Nucleus accumbens (tissue), 56 donors: ENCODE data around the gene MCOLN2.
"Not testable (repeated sequence)": the region's sequence is repeated elsewhere in the genome, so short reads cannot be mapped to it uniquely, and the experiment has no call there.

Source experiments
- DNase-seq, 56 donors: peaks; one replicate each; lab custom pipeline; 2025; lab: John Stamatoyannopoulos, UW

The MCOLN2 gene

DNA sequence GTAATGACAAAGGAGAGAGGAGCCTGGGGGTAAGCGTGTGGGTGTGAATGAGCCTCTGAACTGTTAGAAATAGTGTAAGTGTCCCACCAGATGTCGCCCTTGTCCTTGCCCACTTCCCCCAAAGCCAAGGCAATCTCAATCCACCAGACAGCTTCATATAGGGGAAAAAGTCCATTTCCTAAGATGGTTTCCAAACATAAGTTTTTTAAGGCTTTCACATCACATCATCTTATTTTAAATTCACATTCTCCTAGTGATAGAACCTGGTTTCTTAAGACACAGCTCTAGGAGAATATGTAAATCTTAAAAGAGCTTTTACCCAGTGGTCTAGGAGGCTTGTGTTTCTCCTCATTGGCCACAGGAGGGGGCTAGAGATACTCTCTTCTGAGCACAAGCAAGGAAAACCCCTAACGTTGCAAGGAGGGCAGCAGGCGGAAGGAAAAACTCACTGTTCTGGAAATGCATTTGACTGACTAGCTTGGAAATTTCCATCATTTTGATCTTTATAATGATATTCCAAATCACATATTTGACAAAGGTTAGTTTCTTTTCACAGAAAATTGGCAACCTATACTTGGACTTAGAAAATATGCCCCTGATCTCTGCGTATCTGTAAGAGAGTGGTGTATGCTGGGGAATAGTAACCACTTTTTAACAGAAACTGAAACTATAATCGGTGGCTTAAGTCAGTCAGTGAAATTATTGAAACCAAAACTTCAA, 52.0 kb downstream of the MCOLN2 start:
- DNase-seq = peak in 43 of 56 donors; percentile 5 to 75 (median 40)

DNA sequence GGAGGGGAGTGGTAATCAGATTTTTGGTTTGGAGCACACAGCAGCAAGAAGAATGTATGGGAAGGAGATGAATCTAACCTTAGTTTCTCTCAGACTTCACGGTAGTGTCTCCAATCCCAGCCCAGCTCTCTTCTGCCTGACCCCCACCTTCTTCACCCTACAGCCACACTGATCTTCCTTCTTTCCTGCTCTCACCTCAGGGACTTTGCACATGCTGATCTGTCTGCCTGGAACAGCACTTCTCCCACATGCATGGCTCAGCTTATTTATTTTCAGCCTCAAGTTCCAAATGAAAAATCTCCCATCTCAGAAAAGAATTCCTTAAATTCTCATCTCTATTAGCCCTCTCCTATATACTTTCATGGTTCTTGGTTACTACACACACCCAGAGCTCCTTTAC, 55.1 kb downstream of the MCOLN2 start:
- DNase-seq = no peak

DNA sequence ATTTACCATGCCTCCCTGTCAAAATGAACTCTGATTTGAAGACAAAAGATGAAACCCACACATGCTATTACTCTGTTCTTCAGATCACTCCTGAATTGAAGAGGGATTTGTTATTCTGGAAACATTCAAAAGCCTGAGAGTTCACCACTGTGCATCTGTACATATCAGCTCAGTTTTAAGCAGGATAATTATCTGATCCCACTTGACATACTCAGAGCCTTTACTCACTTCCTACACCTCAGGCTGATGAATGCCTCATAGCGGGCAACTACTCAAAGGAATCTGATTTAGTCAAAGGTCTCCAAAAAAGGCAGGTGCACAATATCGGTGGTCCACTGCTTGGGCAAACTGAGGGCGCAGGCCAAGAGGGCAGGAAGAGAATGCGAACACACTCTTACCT, 56.4 kb downstream of the MCOLN2 start:
- peak in 10 of 56 donors; percentile 13 to 43 (median 30) for DNase-seq

DNA sequence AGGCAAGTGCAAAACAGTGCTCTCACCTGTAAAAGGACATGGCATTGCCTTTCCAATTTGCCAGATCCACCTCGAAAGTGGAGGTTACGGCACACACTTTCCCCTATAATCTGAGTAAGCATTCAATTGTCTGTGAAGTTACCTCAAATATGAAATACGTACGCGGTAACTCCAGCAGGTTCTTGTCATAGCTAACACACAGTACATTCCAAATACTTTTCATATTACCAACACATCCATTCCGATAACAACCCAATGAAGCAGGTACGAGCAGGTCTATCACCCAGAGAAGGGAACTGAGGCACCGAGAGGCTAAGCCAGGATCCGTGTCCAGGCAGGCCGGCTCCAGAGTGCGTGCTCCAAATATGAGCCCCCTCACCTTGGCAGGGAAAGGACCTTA, 57.2 kb downstream of the MCOLN2 start:
- DNase-seq = no peak

DNA sequence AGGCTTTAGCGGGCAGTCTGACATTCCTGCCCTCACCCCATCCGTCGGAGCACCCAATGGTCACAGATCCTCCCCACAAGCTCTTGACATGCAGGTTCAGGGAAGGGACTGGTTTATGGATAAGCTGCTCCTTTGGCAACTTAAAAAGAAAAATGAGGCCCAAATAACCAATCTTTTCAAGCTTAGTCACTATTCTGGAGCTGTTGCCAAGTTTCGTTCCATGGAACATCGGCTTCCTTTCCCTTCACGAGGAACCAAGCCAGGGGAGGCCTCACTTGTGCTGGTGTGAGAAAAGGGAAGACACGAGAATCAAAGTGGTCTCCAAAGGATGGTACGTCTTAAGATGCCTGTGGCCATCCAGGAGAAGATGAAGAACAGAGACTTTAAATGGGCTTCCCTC, 57.8 kb downstream of the MCOLN2 start:
- no peak for DNase-seq

DNA sequence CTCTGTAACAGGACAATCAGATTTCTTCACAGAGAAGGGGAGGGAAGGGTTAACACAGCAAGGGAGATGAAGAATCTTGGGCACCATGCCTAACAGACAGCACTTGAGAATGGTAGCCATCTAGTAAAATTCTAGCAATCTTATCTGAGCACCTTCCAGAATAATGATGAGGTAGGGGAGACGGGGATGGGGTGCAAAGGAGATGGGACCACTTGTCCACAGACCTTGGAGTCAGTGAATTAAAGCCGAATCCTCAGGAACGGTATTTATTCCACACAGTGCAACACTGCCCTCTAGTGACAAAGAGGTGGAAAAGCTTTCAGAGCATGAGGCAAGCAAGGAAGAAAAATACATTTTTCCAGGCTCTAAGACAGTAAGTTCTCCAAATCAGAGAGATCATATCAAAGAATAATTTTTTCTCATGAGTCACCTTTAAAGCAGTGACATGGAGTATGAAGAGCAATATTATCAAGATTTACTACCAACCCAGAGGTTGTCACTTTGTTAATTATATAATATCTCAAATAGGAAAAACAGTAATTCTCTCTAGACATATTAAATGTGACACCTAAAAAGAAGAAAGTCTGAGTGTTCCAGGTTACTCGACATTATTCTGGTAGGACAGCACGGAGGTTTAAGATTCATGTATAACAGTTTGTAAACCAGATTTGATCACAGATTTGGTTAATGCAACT, 60.6 kb downstream of the MCOLN2 start:
- peak in 30 of 56 donors; percentile 1 to 59 (median 17) for DNase-seq

DNA sequence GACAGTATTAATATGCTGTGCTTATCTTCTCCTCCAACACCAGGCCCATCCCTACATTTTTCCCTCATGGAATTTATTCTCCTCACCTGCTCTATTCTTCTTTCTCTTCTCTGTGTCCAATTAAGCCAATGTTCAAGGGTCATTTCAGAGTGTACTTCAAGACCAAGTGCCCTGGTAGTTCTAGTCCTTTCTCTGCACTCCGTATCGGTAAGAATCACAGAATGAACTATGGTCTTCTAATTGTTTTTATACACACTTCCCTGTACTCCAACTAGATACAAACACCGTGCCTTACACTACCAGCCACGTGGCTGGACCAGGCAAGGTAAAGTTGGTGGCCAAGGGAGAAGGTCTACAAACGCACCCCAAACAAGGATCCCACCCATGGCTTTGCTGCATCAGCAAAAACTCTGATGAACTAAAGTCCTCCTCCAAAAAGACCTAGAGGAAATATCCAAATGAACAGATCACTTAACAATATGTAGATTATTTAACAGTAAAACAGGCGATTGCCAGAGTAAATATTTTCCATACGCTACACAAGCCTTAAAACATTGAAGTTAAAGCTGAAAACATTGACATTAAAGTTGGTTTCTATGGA, 63.8 kb downstream of the MCOLN2 start:
- no peak for DNase-seq

DNA sequence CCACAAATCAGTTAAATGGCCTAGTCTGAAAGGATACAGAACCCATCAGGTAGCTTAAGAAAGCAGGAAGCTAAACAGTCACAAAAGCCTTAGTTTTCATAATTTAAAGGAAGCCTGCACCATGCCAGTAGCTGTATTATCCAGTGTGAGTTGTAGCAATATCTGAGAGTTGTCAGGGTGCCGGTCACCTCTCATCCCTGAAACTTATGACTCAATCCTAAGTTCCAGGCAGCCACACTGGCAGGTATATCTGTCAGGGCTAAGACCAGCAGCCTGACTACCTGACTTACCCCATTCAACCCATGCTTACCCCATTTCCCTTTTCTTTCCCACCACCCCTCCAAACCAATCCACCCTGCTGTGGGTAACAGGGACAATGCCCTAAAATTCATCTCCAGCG, 66.1 kb downstream of the MCOLN2 start:
- DNase-seq = no peak

DNA sequence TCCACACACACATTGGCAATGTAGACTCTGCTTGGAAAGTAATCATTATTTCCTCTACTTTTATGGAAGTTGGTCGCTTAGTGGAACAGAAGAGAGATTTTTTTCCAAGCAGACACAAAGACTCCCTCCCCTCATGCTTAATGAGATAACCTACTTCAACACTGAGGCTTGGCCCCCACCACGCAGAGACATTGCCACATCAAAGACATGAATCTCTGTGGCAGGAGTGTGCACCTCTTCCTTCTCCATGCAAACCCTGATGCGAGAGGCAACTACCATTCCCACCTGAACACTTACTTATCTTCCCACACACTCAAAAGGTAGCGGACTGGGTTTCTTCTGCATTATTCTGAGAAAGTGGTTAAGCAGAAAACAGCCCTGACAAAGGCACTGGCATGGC, 66.6 kb downstream of the MCOLN2 start:
- DNase-seq = no peak

DNA sequence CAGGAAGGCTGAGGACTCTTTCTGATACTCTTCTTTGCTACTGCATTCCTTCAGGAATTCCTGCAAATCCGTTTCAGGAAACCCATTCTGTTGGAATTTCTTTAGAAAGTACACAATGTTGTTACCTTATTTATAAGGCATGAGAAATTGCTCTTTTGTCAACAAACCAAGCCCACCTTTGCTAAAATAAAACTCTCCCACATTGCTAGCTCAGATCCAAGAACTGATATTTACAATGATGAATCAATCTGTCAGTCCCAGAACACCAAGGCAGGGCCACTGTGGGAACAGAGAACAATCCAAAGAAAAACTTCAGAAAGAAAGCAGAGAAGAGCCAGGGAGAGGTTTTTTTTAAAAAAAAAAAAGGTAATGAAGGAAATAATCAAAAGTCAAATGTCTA, 67.3 kb downstream of the MCOLN2 start:
- DNase-seq = no peak

DNA sequence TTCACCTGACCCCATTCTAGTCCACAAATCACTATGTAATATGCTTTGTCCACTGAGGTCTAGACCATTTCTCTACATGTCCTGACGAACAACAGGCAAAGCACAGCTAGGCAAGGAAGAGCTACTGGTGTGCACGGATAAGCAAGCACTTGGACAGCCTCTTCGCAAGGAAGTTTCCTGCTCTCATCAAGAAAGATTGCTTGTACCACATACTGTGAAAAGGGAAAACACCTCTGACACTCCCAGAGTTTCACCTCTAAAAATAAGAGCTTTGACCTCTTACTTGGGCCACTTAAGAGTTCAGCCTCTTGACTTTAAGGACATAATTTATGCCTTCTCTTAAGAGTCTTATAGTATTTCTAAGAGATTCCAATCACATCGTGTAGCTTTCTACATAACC, 67.9 kb downstream of the MCOLN2 start:
- no peak for DNase-seq

DNA sequence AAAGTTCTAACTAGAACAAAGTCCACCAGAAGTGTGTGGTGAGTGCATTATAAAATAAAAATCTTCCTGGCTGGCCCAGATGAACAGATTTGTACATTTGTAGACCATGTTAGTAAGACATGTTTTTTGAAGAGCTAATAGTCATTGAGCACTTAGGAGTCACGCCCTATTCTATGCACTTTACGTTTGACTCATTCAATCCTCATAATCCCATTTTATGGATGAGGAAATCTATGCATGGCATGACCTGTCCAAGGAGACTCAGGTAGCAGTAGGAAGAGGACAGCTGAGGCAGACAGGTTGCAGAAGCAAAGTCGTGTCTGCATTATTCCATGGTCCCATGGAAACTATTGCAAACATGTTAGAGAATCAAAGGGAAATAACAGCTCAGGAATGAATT, 73.6 kb downstream of the MCOLN2 start:
- no peak for DNase-seq

DNA sequence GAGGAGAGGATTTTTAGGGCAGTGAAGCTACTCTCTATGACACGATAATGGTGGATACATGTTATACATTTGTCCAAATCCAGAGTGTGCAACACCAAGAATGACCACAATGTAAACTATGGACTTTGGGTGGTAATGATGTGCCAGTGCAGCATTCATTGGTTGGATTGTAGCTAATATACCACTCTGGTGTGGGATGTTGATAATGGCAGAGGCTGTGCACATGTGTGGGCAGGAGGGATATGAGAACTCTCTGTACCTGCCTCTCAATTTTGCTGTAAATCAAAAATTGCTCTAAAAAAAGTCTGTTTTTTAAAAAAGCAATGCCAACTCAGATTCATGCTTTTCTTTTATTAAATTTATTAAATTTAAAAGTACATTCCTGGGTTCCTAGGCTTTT, 76.8 kb downstream of the MCOLN2 start:
- DNase-seq = peak in 13 of 56 donors; percentile 5 to 50 (median 17)

DNA sequence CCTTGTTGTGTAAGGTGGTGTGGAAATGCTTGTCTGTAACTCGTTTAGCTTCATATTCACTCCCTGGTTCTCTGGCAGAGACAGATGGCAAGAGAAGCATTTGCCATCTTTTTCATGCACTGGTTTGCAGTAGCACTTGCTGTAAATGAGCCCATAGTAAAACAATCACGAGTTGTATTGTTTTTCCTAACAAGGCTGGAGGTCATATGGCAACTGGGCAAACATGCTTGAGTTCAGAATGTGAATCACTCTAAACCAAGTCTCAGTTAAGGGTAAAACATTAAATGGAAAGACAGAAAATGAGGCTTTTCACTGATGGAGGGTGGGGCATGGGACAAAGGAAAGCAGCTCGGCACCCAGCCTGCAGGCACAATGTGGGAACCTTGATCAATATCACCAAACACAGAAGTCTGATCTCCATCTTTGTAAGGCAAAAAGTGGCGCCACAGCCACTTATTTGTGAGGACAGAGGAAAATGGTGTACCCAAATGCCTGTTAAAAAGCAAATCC, 77.4 kb downstream of the MCOLN2 start:
- DNase-seq = no peak

DNA sequence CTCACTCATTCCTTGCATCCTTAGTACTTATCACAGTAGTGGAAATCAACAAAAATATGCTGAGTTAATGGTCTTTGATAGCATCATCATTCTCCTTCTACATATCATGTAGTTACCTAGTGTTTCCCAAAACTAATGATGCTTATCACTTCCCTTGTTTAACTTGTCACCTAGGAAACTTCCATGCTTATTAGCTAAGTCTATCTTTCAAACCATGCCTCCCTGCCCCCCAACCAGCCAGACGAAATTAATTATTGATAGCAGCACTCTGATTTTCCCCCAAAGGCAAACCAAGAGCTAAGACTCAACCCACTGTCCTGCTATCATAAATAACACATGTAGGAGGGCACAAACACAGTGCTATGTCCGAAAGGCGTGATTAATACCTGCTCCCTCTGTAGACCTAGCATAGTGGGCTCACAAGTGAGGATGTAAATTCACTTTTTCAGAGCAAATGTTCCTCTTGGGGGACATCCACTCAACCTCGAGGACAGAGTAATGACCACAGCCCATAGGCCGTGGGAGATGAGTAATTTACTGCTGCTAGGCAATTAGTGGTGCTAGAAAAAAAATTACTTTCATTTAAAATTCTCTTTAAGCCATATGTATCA, 78.1 kb downstream of the MCOLN2 start:
- no peak for DNase-seq

DNA sequence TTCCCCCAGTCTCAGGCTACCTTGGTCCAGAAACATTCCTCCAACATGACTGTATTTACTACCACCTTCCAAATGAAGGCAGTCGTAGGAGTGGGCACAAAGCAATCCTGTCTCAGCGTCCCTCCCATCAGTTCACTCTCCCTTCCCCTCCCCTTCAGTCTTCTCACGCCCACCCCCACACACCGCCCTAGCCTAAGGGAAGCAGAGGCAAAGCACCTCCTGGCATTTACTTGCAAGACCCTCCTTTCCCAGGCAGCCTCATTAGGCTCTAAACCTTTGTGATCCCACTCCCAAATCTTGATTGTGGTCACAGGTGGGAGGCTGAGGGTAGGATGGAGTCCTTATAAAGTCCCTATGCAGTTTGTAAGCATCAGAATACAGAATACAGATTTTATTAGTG, 80.0 kb downstream of the MCOLN2 start:
- DNase-seq = no peak

DNA sequence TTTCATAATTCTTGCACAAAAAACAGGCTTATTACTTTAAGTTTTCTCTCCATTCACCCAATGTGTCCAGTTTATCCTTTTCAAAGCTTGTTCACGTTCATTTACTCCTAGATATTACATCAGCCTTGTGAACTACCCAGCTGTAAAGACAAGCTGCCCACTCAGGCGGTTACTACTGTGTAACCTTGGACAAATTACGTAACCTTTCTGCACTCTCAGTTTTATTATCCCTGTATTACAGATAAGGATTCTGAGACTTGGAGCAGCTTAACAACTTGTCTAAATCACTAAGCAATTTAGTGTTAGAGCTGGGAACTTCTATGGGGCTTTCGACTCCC, 83.4 kb downstream of the MCOLN2 start:
- DNase-seq = no peak

DNA sequence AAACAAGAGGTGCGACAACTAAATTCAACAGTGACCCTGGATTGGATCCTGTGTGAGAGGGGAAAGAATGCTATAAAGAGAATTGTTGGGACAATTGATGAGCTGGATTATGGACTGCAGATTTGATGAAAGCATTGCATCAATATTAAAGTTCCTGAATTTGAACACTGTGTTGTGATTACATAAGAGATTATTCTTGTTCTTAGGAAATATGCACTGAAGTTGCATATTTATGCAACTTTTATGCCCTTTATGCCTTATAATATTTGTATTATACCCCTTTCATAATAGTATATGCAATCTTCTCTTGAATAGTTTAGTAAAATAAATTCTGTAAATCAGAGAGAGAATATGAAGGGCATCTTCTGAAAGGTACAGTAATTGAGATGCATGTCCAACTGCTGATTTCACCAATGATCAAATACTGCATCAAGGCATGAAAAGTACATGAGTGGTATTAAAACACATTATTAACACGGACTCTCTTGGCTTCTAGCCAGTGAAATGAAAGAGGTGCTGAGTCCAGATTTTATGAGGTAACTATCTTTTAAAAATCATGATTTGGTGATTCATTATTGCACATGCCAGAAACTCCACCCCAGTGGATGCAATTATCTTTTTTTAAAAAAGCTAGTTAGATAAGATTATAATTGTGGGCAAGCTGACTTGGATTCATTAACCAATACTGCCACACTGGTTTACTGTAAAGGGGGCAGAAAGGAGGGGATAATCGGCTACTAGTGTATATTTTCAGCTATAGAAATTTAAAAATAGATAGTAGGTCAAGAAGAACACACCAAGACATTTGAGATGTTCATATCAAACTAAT, 84.0 kb downstream of the MCOLN2 start:
- DNase-seq = no peak

DNA sequence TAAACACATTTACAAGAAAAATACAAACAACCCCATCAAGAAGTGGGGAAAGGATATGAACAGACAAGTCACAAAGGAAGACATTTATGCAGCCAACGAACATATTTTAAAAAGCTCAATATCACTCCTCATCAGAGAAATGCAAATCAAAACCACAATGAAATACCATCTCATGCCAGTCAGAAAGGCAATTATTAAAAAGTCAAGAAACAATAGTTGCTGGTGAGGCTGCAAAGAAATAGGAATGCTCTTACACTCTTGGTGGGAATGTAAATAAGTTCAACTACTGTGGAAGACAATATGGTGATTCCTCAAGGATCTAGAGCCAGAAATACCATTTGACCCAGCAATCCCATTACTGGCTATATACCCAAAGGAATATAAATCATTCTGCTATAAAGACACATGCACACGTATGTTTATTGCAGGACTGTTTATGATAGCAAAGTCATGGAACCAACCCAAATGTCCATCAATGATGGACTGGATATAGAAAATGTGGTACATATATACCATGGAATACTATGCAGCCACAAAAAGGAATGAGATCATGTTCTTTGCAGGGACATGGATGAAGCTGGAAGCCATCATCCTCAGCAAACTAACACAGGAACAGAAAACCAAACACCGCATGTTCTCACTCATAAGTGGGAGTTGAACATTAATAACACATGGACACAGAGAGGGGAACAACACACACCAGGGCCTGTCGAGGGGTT, 88.0 kb downstream of the MCOLN2 start:
- DNase-seq = not testable (repeated sequence)
